GM12878 (cell line): ENCODE results near the gene ADAM15. TPM values are rescaled to one million over a fixed set of nuclear protein-coding genes. Genes with fewer than 3 reads are reported as not detected.

Experiments used
- CREM ChIP-seq: IDR thresholded peaks from 2 replicates; pipeline ENCODE4 v1.6.1; 2014; ENCODE audit warnings: antibody characterized with exemption, low read depth
- JUNB ChIP-seq: IDR thresholded peaks from 2 replicates; pipeline ENCODE4 v1.6.1; 2016; ENCODE audit warnings: antibody characterized with exemption, mild to moderate bottlenecking
- KDM1A ChIP-seq: fragments of 200-600 bp; sonication (generic); IDR thresholded peaks from 2 replicates; pipeline ENCODE4 v1.6.1; 2016; ENCODE audit warnings: borderline replicate concordance
- KLF5 ChIP-seq: fragments of 450-650 bp; IDR thresholded peaks from 2 replicates; pipeline ENCODE4 v1.6.1; 2014; ENCODE audit warnings: mild to moderate bottlenecking; ENCODE audit not compliant: partially characterized antibody
- NFIC ChIP-seq: IDR thresholded peaks from 2 replicates; pipeline ENCODE4 v1.6.1; 2012; ENCODE audit warnings: low read depth, mild to moderate bottlenecking, inconsistent platforms, low read length, moderate library complexity
- NFYB ChIP-seq: IDR thresholded peaks from 2 replicates; pipeline ENCODE4 v1.6.1; 2011; ENCODE audit warnings: low read depth, mild to moderate bottlenecking, low read length, improper control_type of control experiment, moderate library complexity; ENCODE audit not compliant: insufficient read depth
- NR2C1 ChIP-seq: fragments of 450-650 bp; IDR thresholded peaks from 2 replicates; pipeline ENCODE4 v1.6.1; 2017; ENCODE audit warnings: antibody characterized with exemption, mild to moderate bottlenecking, moderate library complexity
- PAX8 ChIP-seq: fragments of 450-650 bp; IDR thresholded peaks from 2 replicates; pipeline ENCODE4 v1.6.1; 2017; ENCODE audit warnings: mild to moderate bottlenecking, moderate library complexity
- SIX5 ChIP-seq: IDR thresholded peaks from 2 replicates; pipeline ENCODE4 v1.6.1; 2011; ENCODE audit warnings: mild to moderate bottlenecking, low read depth, low read length, moderate library complexity; ENCODE audit not compliant: severe bottlenecking
- ZNF207 ChIP-seq: fragments of 450-650 bp; IDR thresholded peaks from 2 replicates; pipeline ENCODE4 v1.6.1; 2014; ENCODE audit warnings: antibody characterized with exemption, mild to moderate bottlenecking, borderline replicate concordance
- polyA plus RNA-seq, 11 experiments: library from polyadenylated mRNA; depleted of rRNA in 4 of 11; unstranded in 6 of 11; stranded (reverse) in 5 of 11; fragments of >200 nt; fragmentation: Nextera tagmentation in 4 of 11; fragmentation: Illumina TruSeq in 1 of 11; extraction: Ambion mirVana in 4 of 11; extraction: Trizol in 1 of 11; gene quantifications; 1 replicate in 1 of 11; 2 replicates in 10 of 11; pipeline versions ENCODE4 v1.2.1 to v1.2.3, GENCODE V29; 2011 to 2016; ENCODE audit warnings: inconsistent platforms in 2 of 11, missing spikeins in 2 of 11, low read depth in 1 of 11
- total RNA-seq, 4 experiments: library from RNA; depleted of rRNA in 3 of 4; stranded (reverse); fragments of >200 nt in 3 of 4; fragmentation: Illumina TruSeq in 1 of 4; extraction: Trizol in 1 of 4; gene quantifications; 2 replicates each; pipeline versions ENCODE4 v1.2.1 to v1.2.3, GENCODE V29; 2013 to 2021
- TF ChIP-seq, protein P1 (sequence below): fragments of 450-650 bp; formaldehyde crosslinking; IDR thresholded peaks from 2 replicates; pipeline ENCODE4 v1.4.0; 2022; ENCODE audit warnings: mild to moderate bottlenecking, moderate library complexity
- TF ChIP-seq, protein P2 (sequence below): fragments of 450-650 bp; IDR thresholded peaks from 2 replicates; pipeline ENCODE4 v1.6.1; 2018; ENCODE audit warnings: borderline replicate concordance, mild to moderate bottlenecking; ENCODE audit not compliant: partially characterized antibody
- TF ChIP-seq, protein P3 (sequence below): fragments of 450-650 bp; IDR thresholded peaks from 2 replicates; pipeline ENCODE4 v1.6.1; 2017; ENCODE audit warnings: mild to moderate bottlenecking, moderate library complexity
- TF ChIP-seq, protein P4 (sequence below): fragments of 450-650 bp; conservative IDR thresholded peaks from 2 replicates; pipeline ENCODE4 v1.6.1; 2017; ENCODE audit warnings: mild to moderate bottlenecking, moderate library complexity
- TF ChIP-seq, protein P5 (sequence below), 3 experiments: IDR thresholded peaks in 2 of 3; conservative IDR thresholded peaks in 1 of 3; 2 replicates each; pipeline ENCODE4 v1.5.1; 2011; ENCODE audit warnings: low read depth in 3 of 3, low read length in 3 of 3, mild to moderate bottlenecking in 3 of 3, control low read depth in 2 of 3, moderate library complexity in 2 of 3, inconsistent platforms in 1 of 3, mixed read lengths in 1 of 3; ENCODE audit not compliant: control insufficient read depth in 2 of 3, insufficient read depth in 1 of 3; ENCODE audit errors: extremely low read depth in 1 of 3

The ADAM15 gene
- total and polyA plus RNA-seq, 10 of the 15 experiments (the other 5 are each of a cell fraction or from before 2014, with no cell fraction given), result 0.29 to 38.8 (median 14.7) TPM

DNA sequence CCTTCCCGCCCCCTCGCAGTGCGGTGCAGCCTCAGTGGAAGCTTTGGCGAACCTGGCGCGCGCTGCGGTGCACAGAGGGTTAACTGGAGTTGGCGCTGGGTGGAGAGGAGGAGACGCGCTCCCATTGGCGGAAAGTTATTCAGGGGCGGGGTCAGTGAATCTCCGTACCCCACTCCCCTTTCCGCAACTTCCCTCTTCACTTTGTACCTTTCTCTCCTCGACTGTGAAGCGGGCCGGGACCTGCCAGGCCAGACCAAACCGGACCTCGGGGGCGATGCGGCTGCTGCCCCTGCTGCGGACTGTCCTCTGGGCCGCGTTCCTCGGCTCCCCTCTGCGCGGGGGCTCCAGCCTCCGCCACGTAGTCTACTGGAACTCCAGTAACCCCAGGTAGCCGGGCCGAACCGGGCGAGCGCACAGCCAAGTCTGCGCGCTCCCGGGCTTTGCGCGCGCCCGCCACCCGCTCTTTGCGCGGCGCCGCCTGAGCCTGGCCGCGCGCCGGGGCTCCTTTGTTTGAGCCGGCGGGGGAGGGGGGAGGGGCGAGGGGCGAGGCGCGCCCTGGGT is 12.5 kb downstream of the ADAM15 start, which contains the start of gene EFNA4 (continued):
- TF ChIP-seq, protein P1, sequence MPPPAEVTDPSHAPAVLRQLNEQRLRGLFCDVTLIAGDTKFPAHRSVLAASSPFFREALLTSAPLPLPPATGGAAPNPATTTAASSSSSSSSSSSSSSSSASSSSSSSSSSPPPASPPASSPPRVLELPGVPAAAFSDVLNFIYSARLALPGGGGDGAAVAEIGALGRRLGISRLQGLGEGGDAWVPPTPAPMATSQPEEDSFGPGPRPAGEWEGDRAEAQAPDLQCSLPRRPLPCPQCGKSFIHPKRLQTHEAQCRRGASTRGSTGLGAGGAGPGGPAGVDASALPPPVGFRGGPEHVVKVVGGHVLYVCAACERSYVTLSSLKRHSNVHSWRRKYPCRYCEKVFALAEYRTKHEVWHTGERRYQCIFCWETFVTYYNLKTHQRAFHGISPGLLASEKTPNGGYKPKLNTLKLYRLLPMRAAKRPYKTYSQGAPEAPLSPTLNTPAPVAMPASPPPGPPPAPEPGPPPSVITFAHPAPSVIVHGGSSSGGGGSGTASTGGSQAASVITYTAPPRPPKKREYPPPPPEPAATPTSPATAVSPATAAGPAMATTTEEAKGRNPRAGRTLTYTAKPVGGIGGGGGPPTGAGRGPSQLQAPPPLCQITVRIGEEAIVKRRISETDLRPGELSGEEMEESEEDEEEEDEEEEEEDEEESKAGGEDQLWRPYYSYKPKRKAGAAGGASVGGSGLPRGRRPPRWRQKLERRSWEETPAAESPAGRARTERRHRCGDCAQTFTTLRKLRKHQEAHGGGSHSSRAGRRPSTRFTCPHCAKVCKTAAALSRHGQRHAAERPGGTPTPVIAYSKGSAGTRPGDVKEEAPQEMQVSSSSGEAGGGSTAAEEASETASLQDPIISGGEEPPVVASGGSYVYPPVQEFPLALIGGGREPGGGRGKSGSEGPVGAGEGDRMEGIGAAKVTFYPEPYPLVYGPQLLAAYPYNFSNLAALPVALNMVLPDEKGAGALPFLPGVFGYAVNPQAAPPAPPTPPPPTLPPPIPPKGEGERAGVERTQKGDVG (CRISPR knock-in tag), result no peak
- TF ChIP-seq KDM1A, result no peak
- no peak for TF ChIP-seq JUNB
- TF ChIP-seq, protein P2, sequence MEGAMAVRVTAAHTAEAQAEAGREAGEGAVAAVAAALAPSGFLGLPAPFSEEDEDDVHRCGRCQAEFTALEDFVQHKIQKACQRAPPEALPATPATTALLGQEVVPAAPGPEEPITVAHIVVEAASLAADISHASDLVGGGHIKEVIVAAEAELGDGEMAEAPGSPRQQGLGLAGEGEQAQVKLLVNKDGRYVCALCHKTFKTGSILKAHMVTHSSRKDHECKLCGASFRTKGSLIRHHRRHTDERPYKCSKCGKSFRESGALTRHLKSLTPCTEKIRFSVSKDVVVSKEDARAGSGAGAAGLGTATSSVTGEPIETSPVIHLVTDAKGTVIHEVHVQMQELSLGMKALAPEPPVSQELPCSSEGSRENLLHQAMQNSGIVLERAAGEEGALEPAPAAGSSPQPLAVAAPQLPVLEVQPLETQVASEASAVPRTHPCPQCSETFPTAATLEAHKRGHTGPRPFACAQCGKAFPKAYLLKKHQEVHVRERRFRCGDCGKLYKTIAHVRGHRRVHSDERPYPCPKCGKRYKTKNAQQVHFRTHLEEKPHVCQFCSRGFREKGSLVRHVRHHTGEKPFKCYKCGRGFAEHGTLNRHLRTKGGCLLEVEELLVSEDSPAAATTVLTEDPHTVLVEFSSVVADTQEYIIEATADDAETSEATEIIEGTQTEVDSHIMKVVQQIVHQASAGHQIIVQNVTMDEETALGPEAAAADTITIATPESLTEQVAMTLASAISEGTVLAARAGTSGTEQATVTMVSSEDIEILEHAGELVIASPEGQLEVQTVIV, result no peak
- TF ChIP-seq NFYB, result peak; percentile 46; the same call in 1 of the 2 replicates
- TF ChIP-seq SIX5, result no peak
- TF ChIP-seq ZNF207, result no peak
- no peak for TF ChIP-seq NFIC
- no peak for TF ChIP-seq KLF5
- TF ChIP-seq, protein P3, sequence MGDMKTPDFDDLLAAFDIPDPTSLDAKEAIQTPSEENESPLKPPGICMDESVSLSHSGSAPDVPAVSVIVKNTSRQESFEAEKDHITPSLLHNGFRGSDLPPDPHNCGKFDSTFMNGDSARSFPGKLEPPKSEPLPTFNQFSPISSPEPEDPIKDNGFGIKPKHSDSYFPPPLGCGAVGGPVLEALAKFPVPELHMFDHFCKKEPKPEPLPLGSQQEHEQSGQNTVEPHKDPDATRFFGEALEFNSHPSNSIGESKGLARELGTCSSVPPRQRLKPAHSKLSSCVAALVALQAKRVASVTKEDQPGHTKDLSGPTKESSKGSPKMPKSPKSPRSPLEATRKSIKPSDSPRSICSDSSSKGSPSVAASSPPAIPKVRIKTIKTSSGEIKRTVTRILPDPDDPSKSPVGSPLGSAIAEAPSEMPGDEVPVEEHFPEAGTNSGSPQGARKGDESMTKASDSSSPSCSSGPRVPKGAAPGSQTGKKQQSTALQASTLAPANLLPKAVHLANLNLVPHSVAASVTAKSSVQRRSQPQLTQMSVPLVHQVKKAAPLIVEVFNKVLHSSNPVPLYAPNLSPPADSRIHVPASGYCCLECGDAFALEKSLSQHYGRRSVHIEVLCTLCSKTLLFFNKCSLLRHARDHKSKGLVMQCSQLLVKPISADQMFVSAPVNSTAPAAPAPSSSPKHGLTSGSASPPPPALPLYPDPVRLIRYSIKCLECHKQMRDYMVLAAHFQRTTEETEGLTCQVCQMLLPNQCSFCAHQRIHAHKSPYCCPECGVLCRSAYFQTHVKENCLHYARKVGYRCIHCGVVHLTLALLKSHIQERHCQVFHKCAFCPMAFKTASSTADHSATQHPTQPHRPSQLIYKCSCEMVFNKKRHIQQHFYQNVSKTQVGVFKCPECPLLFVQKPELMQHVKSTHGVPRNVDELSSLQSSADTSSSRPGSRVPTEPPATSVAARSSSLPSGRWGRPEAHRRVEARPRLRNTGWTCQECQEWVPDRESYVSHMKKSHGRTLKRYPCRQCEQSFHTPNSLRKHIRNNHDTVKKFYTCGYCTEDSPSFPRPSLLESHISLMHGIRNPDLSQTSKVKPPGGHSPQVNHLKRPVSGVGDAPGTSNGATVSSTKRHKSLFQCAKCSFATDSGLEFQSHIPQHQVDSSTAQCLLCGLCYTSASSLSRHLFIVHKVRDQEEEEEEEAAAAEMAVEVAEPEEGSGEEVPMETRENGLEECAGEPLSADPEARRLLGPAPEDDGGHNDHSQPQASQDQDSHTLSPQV, result no peak
- no peak for TF ChIP-seq PAX8
- TF ChIP-seq, protein P4, sequence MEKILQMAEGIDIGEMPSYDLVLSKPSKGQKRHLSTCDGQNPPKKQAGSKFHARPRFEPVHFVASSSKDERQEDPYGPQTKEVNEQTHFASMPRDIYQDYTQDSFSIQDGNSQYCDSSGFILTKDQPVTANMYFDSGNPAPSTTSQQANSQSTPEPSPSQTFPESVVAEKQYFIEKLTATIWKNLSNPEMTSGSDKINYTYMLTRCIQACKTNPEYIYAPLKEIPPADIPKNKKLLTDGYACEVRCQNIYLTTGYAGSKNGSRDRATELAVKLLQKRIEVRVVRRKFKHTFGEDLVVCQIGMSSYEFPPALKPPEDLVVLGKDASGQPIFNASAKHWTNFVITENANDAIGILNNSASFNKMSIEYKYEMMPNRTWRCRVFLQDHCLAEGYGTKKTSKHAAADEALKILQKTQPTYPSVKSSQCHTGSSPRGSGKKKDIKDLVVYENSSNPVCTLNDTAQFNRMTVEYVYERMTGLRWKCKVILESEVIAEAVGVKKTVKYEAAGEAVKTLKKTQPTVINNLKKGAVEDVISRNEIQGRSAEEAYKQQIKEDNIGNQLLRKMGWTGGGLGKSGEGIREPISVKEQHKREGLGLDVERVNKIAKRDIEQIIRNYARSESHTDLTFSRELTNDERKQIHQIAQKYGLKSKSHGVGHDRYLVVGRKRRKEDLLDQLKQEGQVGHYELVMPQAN, result peak; percentile 80
- peak; percentile 30; the same call in 1 of the 2 replicates for TF ChIP-seq CREM
- TF ChIP-seq, protein P5, sequence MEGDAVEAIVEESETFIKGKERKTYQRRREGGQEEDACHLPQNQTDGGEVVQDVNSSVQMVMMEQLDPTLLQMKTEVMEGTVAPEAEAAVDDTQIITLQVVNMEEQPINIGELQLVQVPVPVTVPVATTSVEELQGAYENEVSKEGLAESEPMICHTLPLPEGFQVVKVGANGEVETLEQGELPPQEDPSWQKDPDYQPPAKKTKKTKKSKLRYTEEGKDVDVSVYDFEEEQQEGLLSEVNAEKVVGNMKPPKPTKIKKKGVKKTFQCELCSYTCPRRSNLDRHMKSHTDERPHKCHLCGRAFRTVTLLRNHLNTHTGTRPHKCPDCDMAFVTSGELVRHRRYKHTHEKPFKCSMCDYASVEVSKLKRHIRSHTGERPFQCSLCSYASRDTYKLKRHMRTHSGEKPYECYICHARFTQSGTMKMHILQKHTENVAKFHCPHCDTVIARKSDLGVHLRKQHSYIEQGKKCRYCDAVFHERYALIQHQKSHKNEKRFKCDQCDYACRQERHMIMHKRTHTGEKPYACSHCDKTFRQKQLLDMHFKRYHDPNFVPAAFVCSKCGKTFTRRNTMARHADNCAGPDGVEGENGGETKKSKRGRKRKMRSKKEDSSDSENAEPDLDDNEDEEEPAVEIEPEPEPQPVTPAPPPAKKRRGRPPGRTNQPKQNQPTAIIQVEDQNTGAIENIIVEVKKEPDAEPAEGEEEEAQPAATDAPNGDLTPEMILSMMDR (IDR thresholded peaks at IDR 0.05 in 2 of 3, conservative IDR thresholded peaks at IDR 0.05 in 1 of 3; ENCODE audit: control insufficient read depth in 2 of 3, extremely low read depth in 1 of 3, insufficient read depth in 1 of 3, low read depth in 3 of 3, low read length in 3 of 3), result no peak
- no peak for TF ChIP-seq NR2C1
